Suppressor macrophage (primary cell): ENCODE measurements around the gene ARID3A.

ENCODE experiments used
- DNase-seq, 4 experiments: peaks; one replicate each; pipeline ENCODE4 v3.0.0-alpha.2; 2020 to 2022

The ARID3A gene

GRCh38 chr19:931860-932647, 6.2 kb downstream of the ARID3A start:
- no peak for DNase-seq

- DNase-seq = peak; percentile 72 to 87 (median 79)
Observed at GRCh38 chr19:932648-933552, 7.1 kb downstream of the ARID3A start.

GRCh38 chr19:933553-933882, 7.7 kb downstream of the ARID3A start:
- DNase-seq = no peak

- DNase-seq = no peak
Observed at GRCh38 chr19:934197-934840, 8.5 kb downstream of the ARID3A start.

- DNase-seq = peak; percentile 82 to 93 (median 88)
Observed at GRCh38 chr19:934865-935479, 9.1 kb downstream of the ARID3A start.

- no peak for DNase-seq
Observed at GRCh38 chr19:936175-936546, 10.3 kb downstream of the ARID3A start.

- peak; percentile 87 to 97 (median 90) for DNase-seq
Observed at GRCh38 chr19:937259-937694, 11.4 kb downstream of the ARID3A start.

- DNase-seq = peak in 1 of 4 experiments; percentile 17
Observed at GRCh38 chr19:938233-938923, 12.5 kb downstream of the ARID3A start.

GRCh38 chr19:939439-939838, 13.6 kb downstream of the ARID3A start:
- no peak for DNase-seq

- DNase-seq = no peak
Observed at GRCh38 chr19:939922-940321, 14.1 kb downstream of the ARID3A start.

- peak; percentile 89 to 94 (median 92) for DNase-seq
Observed at GRCh38 chr19:940591-941291, 14.9 kb downstream of the ARID3A start.

- DNase-seq = no peak
Observed at GRCh38 chr19:941292-942132, 15.7 kb downstream of the ARID3A start.

GRCh38 chr19:942133-942645, 16.4 kb downstream of the ARID3A start:
- no peak for DNase-seq

- DNase-seq = no peak
Observed at GRCh38 chr19:943551-944170, 17.8 kb downstream of the ARID3A start.

- DNase-seq = peak in 1 of 4 experiments; percentile 13
Observed at GRCh38 chr19:944171-944567, 18.3 kb downstream of the ARID3A start.

- DNase-seq = peak in 1 of 4 experiments; percentile 4
Observed at GRCh38 chr19:944663-945241, 18.9 kb downstream of the ARID3A start.

- DNase-seq = no peak
Observed at GRCh38 chr19:945401-946252, 19.8 kb downstream of the ARID3A start.

- no peak for DNase-seq
Observed at GRCh38 chr19:947090-947706, 21.4 kb downstream of the ARID3A start.
